ENCODE measurements around the gene CDKN1C. TPM values are rescaled to one million over a fixed set of nuclear protein-coding genes. Genes with fewer than 3 reads are reported as not detected.

CDKN1C gene
- total RNA-seq, 1 donor from 2014 or later: 18.1 TPM

- intact Hi-C loops (cut with DNase I): no loop called here
- no peaks in the 10 kb centered on the region for H3K27me3 ChIP-seq
- peaks cover 0 to 7% of the 10 kb centered on the region in 2 donors for H3K4me1 ChIP-seq
- H3K9me3 ChIP-seq: no peaks in the 10 kb centered on the region
- H3K4me3 ChIP-seq: no peak overlapping the region
- no peak for DNase-seq (ENCODE audit: low spot score in 2 of 2)
- H3K36me3 ChIP-seq: no peaks in the 10 kb centered on the region
- TF ChIP-seq, protein P1, sequence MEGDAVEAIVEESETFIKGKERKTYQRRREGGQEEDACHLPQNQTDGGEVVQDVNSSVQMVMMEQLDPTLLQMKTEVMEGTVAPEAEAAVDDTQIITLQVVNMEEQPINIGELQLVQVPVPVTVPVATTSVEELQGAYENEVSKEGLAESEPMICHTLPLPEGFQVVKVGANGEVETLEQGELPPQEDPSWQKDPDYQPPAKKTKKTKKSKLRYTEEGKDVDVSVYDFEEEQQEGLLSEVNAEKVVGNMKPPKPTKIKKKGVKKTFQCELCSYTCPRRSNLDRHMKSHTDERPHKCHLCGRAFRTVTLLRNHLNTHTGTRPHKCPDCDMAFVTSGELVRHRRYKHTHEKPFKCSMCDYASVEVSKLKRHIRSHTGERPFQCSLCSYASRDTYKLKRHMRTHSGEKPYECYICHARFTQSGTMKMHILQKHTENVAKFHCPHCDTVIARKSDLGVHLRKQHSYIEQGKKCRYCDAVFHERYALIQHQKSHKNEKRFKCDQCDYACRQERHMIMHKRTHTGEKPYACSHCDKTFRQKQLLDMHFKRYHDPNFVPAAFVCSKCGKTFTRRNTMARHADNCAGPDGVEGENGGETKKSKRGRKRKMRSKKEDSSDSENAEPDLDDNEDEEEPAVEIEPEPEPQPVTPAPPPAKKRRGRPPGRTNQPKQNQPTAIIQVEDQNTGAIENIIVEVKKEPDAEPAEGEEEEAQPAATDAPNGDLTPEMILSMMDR (IDR thresholded peaks at IDR 0.05): no peak
- H3K27ac ChIP-seq: no peak overlapping the region
These were observed 27.4 kb upstream of the CDKN1C start for GRCh38 chr11:2913019-2913431.

DNA sequence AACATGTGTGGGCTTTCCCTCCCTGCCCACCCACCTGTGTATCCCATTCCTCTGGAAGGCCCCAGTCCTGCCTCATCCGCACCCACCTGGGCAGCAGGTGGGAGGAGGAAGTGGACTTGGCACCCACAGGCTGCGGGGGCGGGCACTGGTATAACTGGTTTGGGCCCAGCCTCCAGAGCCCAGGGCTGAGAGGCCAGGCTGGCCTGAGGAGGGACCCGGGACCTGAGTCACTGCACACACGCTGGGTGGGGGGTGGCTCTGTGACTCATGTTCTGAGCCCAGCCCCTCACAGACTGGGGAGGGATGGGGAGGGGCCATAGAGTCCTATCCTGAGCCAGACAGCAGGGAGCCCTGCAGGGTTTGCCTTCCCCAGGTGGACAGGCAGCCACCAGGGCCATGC is 26.9 kb upstream of the CDKN1C start:
- Histone ChIP-seq H3K4me3 (no peak overlapping the region), H3K9me3 (no peaks in the 10 kb centered on the region), H3K27me3 (no peaks in the 10 kb centered on the region), H3K4me1 (peaks cover 0 to 7% of the 10 kb centered on the region in 2 donors), H3K36me3 (no peaks in the 10 kb centered on the region), H3K27ac (no peak overlapping the region)
- DNase-seq (ENCODE audit: low spot score in 2 of 2): peak in 1 of 2 donors; percentile 71
- intact Hi-C loops (cut with DNase I): no loop called here
- TF ChIP-seq, protein P1 (IDR thresholded peaks at IDR 0.05): no peak

DNA sequence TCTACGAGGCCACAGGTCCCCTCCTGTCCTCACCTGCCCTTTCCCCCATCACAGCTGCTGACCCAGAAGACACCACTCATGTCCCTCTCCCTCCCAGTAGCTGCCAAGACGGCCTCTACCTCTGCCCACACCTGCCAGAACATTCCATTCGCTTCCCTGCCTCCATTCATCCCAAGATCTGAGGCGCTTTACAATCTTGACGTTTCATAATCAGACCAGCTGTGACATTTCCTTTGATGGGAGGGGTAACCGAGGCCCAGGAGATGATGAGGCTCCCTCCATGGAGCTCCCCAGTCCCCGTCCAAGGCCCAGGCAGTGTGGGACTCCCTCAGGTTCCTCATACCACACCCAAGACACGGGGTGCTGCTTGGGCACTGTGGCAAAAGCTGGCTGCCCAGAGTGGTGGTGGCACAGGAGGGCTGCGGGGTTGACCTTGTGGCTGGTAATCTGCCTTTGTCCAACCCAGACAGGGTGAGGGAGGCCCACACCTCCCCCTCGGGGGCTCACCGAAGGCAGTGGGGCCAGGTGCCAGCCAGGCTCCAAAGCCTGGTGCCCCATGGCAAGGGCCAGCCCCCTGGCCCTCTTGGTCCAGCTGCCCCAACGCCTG is 26.3 kb upstream of the CDKN1C start:
- H3K27me3 ChIP-seq: no peaks in the 10 kb centered on the region
- peaks cover 0 to 7% of the 10 kb centered on the region in 2 donors for H3K4me1 ChIP-seq
- H3K36me3 ChIP-seq: no peaks in the 10 kb centered on the region
- no peak overlapping the region for H3K27ac ChIP-seq
- H3K9me3 ChIP-seq: no peaks in the 10 kb centered on the region
- no peak overlapping the region for H3K4me3 ChIP-seq
- no peak for DNase-seq (ENCODE audit: low spot score in 2 of 2)
- intact Hi-C loops (cut with DNase I): no loop called here
- TF ChIP-seq, protein P1 (IDR thresholded peaks at IDR 0.05): no peak

GRCh38 chr11:2911088-2911784 is 25.7 kb upstream of the CDKN1C start:
- TF ChIP-seq, protein P1 (IDR thresholded peaks at IDR 0.05): no peak
- Histone ChIP-seq H3K27ac (no peak overlapping the region), H3K9me3 (no peaks in the 10 kb centered on the region), H3K27me3 (no peaks in the 10 kb centered on the region), H3K4me3 (no peak overlapping the region), H3K36me3 (no peaks in the 10 kb centered on the region), H3K4me1 (peaks cover 0 to 7% of the 10 kb centered on the region in 2 donors)
- intact Hi-C loops (cut with DNase I): no loop called here
- DNase-seq (ENCODE audit: low spot score in 2 of 2): no peak

- no peak for DNase-seq (ENCODE audit: low spot score in 2 of 2)
- intact Hi-C loops (cut with DNase I): no loop called here
- Histone ChIP-seq H3K27ac (no peak overlapping the region), H3K4me3 (no peak overlapping the region), H3K9me3 (no peaks in the 10 kb centered on the region), H3K4me1 (peaks cover 0 to 7% of the 10 kb centered on the region in 2 donors), H3K36me3 (no peaks in the 10 kb centered on the region), H3K27me3 (no peaks in the 10 kb centered on the region)
- TF ChIP-seq, protein P1 (IDR thresholded peaks at IDR 0.05): no peak
These were observed 24.9 kb upstream of the CDKN1C start for GRCh38 chr11:2910401-2910955.
